A673 (cell line): ENCODE results near the gene CAMSAP1. TPM values are rescaled to one million over a fixed set of nuclear protein-coding genes. Genes with fewer than 3 reads are reported as not detected.

ENCODE experiments used
- BruUV-seq: library from RNA; stranded (reverse); fragments of 400-500 nt; replicated peaks from 2 replicates; lab custom pipeline; 2021; lab: Mats Ljungman, UMichigan
- CTCF ChIA-PET: fragments of 300-600 bp; sonication (Branson Sonifier 250); formaldehyde crosslinking; loops from one replicate; lab custom pipeline; 2022; ENCODE audit warnings: antibody characterized with exemption; lab: Charles Lee
- POLR2A ChIA-PET: fragments of 300-600 bp; sonication (Branson Sonifier 250); formaldehyde crosslinking; loops from one replicate; lab custom pipeline; 2022; ENCODE audit warnings: antibody characterized with exemption; ENCODE audit not compliant: low non-redundant PET; lab: Charles Lee
- DNase-seq: peaks from one replicate; pipeline ENCODE4 v3.0.0-alpha.2; 2015; ENCODE audit warnings: low spot score
- H3K27ac ChIP-seq: fragments of 200-600 bp; sonication (generic); 2 replicates; pipeline ENCODE4 v1.5.1; 2016; ENCODE audit warnings: mixed run types, low read depth, mild to moderate bottlenecking, mixed read lengths, antibody characterized with exemption, low read length; ENCODE audit not compliant: poor library complexity, severe bottlenecking
- H3K27me3 ChIP-seq: fragments of 200-600 bp; sonication (generic); replicated peaks from 2 replicates; pipeline ENCODE4 v1.6.1; 2017; ENCODE audit warnings: mixed run types, low read depth, mild to moderate bottlenecking, mixed read lengths, antibody characterized with exemption, low read length; ENCODE audit not compliant: insufficient read depth, poor library complexity
- H3K36me3 ChIP-seq: fragments of 200-600 bp; sonication (generic); 2 replicates; pipeline ENCODE4 v1.6.1; 2016; ENCODE audit warnings: mixed run types, mild to moderate bottlenecking, mixed read lengths, antibody characterized with exemption, low read length; ENCODE audit not compliant: insufficient read depth, poor library complexity, severe bottlenecking
- H3K4me1 ChIP-seq: fragments of 200-600 bp; sonication (generic); 2 replicates; pipeline ENCODE4 v1.6.1; 2017; ENCODE audit warnings: mixed run types, mild to moderate bottlenecking, mixed read lengths, antibody characterized with exemption, low read length; ENCODE audit not compliant: insufficient read depth, poor library complexity, severe bottlenecking
- H3K4me3 ChIP-seq: fragments of 200-600 bp; sonication (generic); 2 replicates; pipeline ENCODE4 v1.5.1; 2016; ENCODE audit warnings: low read depth, mixed run types, mild to moderate bottlenecking, mixed read lengths, low read length; ENCODE audit not compliant: poor library complexity, severe bottlenecking
- H3K9me3 ChIP-seq: fragments of 200-600 bp; sonication (generic); 2 replicates; pipeline ENCODE4 v1.6.1; 2016; ENCODE audit warnings: mixed run types, low read depth, mild to moderate bottlenecking, mixed read lengths, antibody characterized with exemption, low read length; ENCODE audit not compliant: poor library complexity, severe bottlenecking
- EZH2 ChIP-seq: fragments of 200-600 bp; sonication (generic); IDR thresholded peaks from 2 replicates; pipeline ENCODE4 v1.6.1; 2017; ENCODE audit warnings: borderline replicate concordance, low read depth, mild to moderate bottlenecking, mixed read lengths, antibody characterized with exemption, low read length; ENCODE audit not compliant: poor library complexity, severe bottlenecking
- intact Hi-C: fragments of 100-400 bp; cut with micrococcal nuclease; formaldehyde crosslinking; loops from one replicate; pipeline ENCODE4 v1.10.0; 2022; ENCODE audit not compliant: unreplicated experiment
- total RNA-seq: library from RNA; stranded (reverse); gene quantifications from 2 replicates; pipeline ENCODE4 v1.2.3, GENCODE V29; 2021
- TF ChIP-seq, protein P1 (sequence below): fragments of 300-800, 200-600 bp; sonication (generic); conservative IDR thresholded peaks from 2 replicates; pipeline ENCODE4 v1.5.1; 2017; ENCODE audit warnings: low read depth, mild to moderate bottlenecking, antibody characterized with exemption, low read length, moderate library complexity, mixed read lengths

The CAMSAP1 gene
- total RNA-seq, 1 experiment from 2014 or later = 52.3 TPM

GRCh38 chr9:135761150-135761844, 146.0 kb downstream of the CAMSAP1 start:
- Histone ChIP-seq H3K27ac (no peak overlapping the region), H3K36me3 (no peaks in the 10 kb centered on the region), H3K9me3 (no peaks in the 10 kb centered on the region), H3K4me1 (no peaks in the 10 kb centered on the region), H3K27me3 (no peaks in the 10 kb centered on the region), H3K4me3 (no peak overlapping the region)
- POLR2A ChIA-PET = no interaction called here
- no peak for TF ChIP-seq EZH2
- TF ChIP-seq, protein P1, sequence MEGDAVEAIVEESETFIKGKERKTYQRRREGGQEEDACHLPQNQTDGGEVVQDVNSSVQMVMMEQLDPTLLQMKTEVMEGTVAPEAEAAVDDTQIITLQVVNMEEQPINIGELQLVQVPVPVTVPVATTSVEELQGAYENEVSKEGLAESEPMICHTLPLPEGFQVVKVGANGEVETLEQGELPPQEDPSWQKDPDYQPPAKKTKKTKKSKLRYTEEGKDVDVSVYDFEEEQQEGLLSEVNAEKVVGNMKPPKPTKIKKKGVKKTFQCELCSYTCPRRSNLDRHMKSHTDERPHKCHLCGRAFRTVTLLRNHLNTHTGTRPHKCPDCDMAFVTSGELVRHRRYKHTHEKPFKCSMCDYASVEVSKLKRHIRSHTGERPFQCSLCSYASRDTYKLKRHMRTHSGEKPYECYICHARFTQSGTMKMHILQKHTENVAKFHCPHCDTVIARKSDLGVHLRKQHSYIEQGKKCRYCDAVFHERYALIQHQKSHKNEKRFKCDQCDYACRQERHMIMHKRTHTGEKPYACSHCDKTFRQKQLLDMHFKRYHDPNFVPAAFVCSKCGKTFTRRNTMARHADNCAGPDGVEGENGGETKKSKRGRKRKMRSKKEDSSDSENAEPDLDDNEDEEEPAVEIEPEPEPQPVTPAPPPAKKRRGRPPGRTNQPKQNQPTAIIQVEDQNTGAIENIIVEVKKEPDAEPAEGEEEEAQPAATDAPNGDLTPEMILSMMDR = no peak
- CTCF ChIA-PET = no interaction called here
- DNase-seq = no peak
- intact Hi-C loops = no loop called here
- no TSS peak for BruUV-seq

- H3K36me3 ChIP-seq = no peaks in the 10 kb centered on the region
- no TSS peak for BruUV-seq
- intact Hi-C loops = no loop called here
- no peaks in the 10 kb centered on the region for H3K9me3 ChIP-seq
- H3K4me1 ChIP-seq = no peaks in the 10 kb centered on the region
- ChIA-PET CTCF (interaction anchor here (0.7 kb wide), 1 partner anchor 233 kb away, joined by 4 read pairs; no protein-coding TSS in a partner anchor), POLR2A (no interaction called here)
- TF ChIP-seq, protein P1 = no peak
- TF ChIP-seq EZH2 = no peak
- H3K27me3 ChIP-seq = no peaks in the 10 kb centered on the region
- no peak overlapping the region for H3K4me3 ChIP-seq
- no peak for DNase-seq
- no peak overlapping the region for H3K27ac ChIP-seq
Measured at GRCh38 chr9:135760465-135760864, 146.9 kb downstream of the CAMSAP1 start.

DNA sequence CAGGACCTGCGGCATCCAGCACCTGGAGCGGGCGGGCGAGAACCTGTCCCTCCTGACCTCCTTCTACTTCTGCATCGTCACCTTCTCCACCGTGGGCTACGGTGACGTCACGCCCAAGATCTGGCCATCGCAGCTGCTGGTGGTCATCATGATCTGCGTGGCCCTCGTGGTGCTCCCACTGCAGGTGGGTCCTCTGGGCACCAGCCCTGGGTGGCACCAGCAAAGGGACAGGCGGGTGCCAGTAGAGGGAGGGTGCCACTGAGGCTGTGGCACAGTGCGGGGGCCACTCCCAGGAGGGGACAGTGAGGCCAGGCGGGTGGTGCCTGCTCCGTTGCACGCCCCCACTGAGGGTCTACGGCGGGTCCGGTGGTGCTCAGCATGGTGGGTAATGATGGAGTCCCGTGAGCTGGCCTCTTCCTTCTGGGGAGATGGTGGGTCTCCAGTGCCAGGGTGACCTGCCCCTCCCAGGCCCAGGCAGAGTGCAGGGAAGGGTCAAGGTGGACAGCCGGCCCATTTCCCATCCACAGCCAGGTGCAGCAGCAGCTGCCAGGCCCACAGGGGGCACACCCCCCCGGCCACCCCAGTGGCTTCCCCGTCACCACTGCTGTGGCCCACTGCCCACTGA, 147.6 kb downstream of the CAMSAP1 start:
- no TSS peak for BruUV-seq
- no peaks in the 10 kb centered on the region for H3K27me3 ChIP-seq
- POLR2A ChIA-PET = no interaction called here
- intact Hi-C loops = no loop called here
- no peak overlapping the region for H3K27ac ChIP-seq
- no peak overlapping the region for H3K4me3 ChIP-seq
- H3K9me3 ChIP-seq = no peaks in the 10 kb centered on the region
- TF ChIP-seq EZH2 = no peak
- TF ChIP-seq, protein P1 = no peak
- no peak for DNase-seq
- H3K36me3 ChIP-seq = no peaks in the 10 kb centered on the region
- no peaks in the 10 kb centered on the region for H3K4me1 ChIP-seq
- CTCF ChIA-PET = no interaction called here
